AG10803 (cell line): ENCODE data around the gene MMP25.
"Not testable (repeated sequence)": the region's sequence is repeated elsewhere in the genome, so short reads cannot be mapped to it uniquely, and the experiment has no call there.

Experiments
- DNase-seq: peaks from one replicate; pipeline ENCODE4 v3.0.0; 2010; ENCODE audit warnings: low read depth
- H3K4me3 ChIP-seq: 2 replicates; pipeline ENCODE4 v1.5.1; 2011; ENCODE audit warnings: mild to moderate bottlenecking, low read length, control low read depth
- CTCF ChIP-seq: conservative IDR thresholded peaks from 2 replicates; pipeline ENCODE4 v1.5.1; 2011; ENCODE audit warnings: mild to moderate bottlenecking, low read length, control low read depth, inconsistent platforms

Gene MMP25

GRCh38 chr16:3074860-3075522, 28.6 kb downstream of the MMP25 start:
- DNase-seq: no peak
- H3K4me3 ChIP-seq: no peak overlapping the region
- no peak for TF ChIP-seq CTCF

- H3K4me3 ChIP-seq: no peak overlapping the region
- no peak for DNase-seq
- no peak for TF ChIP-seq CTCF
These were observed 29.2 kb downstream of the MMP25 start for GRCh38 chr16:3075523-3075915.

- not testable (repeated sequence) for H3K4me3 ChIP-seq, DNase-seq
These were observed 29.6 kb downstream of the MMP25 start for GRCh38 chr16:3075946-3076345.

- no peak for DNase-seq
These were observed 30.2 kb downstream of the MMP25 start for GRCh38 chr16:3076577-3076976.

GRCh38 chr16:3080024-3080423, 33.7 kb downstream of the MMP25 start:
- no peak for DNase-seq
- no peak for TF ChIP-seq CTCF
- no peak overlapping the region for H3K4me3 ChIP-seq

More at GRCh38 chr16:3076577-3076976, 30.2 kb downstream of the MMP25 start:
- no peak overlapping the region for H3K4me3 ChIP-seq
- TF ChIP-seq CTCF: no peak

- not testable (repeated sequence) for DNase-seq, H3K4me3 ChIP-seq
These were observed 35.6 kb downstream of the MMP25 start for GRCh38 chr16:3081957-3082356.

- not testable (repeated sequence) for H3K4me3 ChIP-seq, DNase-seq
These were observed 37.0 kb downstream of the MMP25 start for GRCh38 chr16:3083408-3083807.

GRCh38 chr16:3084491-3084890, 38.1 kb downstream of the MMP25 start:
- TF ChIP-seq CTCF: no peak
- no peak overlapping the region for H3K4me3 ChIP-seq
- no peak for DNase-seq
